NCI-H187 treated with DMSO at 0.1 percent for 48 hours (cell line): Measurements from ENCODE around the gene TMEM50A.
"Not testable (repeated sequence)": the region's sequence is repeated elsewhere in the genome, so short reads cannot be mapped to it uniquely, and the experiment has no call there.

Experiments
- DNase-seq: peaks from one replicate; lab custom pipeline; 2025; lab: John Stamatoyannopoulos, UW

Gene TMEM50A

DNA sequence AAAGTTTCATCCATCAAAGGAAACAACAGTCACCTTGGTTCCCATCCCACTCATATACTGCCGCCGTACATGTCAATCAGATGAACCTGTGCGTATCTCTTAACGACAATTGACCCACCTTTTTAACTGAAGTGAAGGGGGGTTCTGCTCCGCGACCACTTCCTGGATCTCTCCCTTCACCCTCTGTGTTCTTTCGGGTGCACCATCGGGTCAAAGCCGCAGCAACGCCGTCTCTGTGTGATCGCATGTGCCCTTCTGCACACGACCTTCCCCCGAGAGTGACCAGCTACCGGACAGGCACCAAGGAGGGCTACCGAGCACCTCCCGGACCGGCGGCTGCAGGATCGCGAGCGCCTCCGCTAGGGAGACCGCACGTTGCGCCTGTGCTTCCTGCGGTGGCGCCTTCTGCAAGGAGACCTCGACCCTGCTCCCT is 1.2 kb upstream of the TMEM50A start:
- DNase-seq = not testable (repeated sequence)

DNA sequence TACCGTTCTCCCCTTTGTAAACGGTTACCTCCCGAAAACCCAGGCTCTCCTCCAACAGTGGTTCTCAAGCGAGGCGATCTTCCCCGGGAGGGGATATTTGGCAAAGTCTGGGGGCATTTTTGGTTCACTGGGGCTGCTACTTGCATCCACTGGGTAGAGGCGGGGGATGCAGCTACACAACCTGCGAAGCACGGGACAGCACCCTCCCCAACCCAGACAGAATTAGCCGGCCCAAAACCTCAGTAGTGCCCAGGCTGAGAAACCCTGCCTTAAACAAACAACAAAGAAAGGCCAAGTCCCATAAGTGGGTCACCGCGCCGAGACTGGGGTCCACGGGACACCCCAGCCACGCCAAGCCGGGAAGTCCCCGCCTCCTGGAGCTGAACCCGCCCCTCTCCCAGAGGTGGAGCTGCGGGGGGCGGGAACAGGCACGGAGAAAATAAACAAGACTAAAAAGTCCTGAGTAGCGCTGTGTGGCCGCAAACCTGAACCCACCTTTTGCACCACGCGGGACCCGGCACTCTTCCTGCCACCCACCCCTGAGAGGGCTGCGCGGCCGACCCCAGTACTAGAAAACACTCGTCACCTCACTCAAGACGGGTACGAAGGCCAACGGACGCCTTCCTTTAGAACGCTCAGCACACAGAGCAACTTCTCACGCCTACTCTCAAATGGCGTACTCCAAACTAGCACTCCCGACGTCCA is 499 bp upstream of the TMEM50A start:
- not testable (repeated sequence) for DNase-seq

DNA sequence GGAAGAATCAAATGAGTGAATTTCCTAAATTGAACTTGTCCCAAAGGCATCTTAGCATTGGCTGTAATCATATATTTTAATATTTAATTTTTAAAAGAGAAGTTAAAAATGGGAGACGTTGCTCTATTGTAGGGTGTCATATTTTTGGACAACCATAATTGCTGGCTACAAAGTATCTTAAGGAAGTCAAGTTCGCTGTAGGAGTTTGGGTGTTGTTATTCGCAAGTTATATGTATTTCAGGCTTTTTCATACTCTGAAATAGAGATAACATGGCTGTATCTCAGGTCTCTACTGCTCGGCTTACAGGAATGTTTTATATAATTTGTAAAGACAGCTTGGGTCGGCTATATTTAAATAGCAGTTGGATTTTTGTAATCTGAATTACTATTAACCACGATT is 852 bp downstream of the TMEM50A start:
- DNase-seq = no peak

DNA sequence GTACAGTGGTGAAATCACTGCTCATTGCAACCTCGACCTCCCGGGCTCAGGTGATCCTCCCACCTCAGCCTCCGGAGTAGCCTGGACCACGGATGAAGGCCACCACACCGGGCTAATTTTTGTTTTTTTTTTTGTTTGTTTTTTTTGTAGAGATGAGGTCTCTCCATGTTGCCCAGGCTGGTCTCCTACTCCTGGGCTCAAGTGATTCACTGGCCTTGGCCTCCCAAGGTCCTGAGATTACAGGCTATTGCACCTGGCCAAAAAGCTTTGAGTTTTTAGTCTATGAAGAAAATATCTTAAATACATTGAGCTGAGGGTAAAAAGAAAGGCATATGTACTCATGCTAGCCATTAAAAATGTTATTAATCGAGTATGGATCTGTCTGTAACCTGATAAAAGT is 3.6 kb downstream of the TMEM50A start:
- no peak for DNase-seq

DNA sequence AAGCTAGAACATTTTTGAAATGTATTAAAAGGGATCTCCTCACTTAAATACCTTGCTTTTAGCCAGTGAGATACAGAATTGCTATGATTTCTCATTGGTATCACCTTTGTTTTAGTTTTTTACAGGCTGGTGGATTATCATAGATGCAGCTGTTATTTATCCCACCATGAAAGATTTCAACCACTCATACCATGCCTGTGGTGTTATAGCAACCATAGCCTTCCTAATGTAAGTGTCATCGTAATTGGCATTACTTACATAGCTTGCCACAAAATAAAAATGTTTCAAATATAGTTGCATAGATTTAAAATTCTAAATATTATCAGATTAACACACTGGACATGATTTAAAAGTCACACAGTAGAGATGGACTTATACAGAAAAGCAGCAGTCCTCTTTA is 4.7 kb downstream of the TMEM50A start:
- DNase-seq = no peak

DNA sequence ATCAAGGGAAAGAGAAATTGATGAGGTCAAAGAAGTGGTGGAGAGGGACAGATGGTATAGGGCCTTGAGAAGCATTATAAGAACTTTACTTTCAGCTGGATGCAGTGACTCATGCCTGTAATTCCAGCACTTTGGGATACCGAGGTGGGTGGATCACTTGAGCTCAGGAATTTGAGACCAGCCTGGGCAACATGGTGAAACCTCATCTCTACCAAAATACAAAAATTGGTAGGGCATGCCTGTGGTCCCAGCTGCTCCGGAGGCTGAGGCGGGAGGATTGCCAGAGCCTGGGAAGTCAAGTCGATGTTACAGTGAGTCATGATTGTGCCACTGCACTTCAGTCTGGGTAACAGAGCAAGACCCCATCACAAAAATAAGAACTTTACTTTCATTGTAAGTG is 5.7 kb downstream of the TMEM50A start:
- DNase-seq = no peak

DNA sequence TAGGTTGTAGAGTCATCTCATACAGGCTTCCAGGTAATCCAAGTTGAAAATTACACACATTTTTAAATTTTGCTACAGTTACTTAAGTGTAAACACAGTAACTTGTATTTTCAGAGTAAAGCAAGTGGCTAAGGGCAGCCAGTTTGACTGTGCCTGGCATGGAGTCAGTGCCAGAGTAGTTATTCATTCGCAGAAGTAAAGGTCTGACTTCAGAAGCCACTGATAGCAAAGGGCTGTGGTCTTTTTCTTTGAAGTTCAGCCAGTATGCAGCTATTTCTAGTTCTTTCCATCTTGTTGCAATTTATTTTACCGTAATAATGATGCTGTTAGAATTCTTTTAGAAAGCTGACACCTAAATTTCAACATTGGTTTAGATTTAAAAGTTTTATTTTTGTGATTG is 9.4 kb downstream of the TMEM50A start:
- DNase-seq = no peak

DNA sequence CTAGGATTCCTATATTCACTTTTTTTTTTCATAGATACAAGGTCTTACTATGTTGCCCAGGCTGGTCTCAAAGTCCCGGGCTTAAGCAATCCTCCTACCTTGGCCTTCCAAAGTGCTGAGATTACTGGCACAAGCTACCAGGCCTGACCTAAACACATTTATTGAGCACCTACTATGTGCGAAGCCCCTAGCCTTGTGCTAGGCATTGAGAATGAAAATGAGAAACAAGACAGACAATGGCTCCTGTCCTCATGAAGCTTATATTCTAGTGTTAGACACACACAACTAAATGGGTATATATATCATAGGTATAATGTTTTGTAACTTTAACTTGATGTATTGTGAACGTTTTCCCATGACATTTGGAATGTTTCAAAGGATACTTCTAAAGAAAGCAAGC is 11.5 kb downstream of the TMEM50A start:
- no peak for DNase-seq

DNA sequence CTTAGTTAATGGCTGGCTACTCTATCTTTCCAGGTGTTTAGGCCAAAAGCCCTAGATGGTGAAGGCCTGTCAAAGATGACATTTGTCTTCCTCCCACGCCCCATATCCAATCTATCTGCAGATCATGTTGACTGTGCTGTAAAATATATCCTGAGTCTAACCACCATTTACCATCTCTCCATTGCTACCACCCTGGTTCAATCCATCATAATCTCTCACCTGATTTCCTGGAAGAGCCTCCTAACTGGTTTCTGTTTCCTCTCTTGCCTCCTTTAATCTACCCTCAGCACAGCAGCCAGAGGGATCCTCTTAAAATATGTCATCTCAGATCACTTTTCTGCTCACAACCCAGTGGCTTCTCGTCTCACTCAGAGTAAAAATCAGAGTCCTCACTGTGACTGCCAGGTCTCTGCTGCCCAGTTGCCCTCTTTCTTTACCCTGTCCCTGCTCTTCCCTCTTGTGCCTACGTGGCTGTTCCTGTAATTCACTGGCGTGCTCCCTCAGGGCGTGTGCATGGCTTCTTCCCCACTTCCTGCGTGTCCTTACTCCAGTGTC is 17.8 kb downstream of the TMEM50A start:
- no peak for DNase-seq

DNA sequence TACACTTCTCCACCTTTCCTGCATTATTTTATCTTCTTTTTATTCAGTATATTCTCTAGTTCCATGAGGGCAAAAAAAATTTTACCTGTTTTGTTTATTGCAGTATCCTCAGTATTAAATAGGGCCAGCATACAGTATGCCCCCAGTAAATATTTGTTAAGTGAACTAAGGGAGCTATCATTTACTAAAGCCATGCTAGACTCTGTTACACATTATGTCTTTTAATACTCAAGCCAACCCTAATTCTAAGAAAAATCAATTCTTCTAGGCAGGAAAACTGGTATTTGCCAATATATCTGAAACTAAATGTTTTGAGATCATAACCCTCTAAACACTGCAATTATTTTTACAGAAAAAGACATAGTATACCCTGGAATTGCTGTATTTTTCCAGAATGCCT is 18.3 kb downstream of the TMEM50A start:
- DNase-seq = no peak

DNA sequence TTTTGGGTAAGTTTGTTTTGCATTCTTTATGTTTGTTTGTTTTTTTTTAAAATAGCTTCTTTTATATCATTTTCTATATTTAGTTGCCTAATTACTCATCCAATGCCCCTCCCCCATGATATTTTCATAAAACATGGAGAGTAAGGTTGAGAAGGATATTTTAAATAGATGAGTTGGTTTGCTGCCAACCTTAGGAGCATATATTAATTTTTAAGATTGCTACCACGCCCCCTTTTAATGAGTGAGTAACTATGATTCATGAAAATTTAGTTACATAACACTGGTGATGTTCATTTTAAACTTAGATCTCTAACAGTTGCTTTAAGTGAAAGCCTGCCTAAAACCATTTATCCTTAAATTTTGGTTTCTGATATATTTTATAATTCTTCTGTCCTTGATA is 18.7 kb downstream of the TMEM50A start:
- DNase-seq = no peak

DNA sequence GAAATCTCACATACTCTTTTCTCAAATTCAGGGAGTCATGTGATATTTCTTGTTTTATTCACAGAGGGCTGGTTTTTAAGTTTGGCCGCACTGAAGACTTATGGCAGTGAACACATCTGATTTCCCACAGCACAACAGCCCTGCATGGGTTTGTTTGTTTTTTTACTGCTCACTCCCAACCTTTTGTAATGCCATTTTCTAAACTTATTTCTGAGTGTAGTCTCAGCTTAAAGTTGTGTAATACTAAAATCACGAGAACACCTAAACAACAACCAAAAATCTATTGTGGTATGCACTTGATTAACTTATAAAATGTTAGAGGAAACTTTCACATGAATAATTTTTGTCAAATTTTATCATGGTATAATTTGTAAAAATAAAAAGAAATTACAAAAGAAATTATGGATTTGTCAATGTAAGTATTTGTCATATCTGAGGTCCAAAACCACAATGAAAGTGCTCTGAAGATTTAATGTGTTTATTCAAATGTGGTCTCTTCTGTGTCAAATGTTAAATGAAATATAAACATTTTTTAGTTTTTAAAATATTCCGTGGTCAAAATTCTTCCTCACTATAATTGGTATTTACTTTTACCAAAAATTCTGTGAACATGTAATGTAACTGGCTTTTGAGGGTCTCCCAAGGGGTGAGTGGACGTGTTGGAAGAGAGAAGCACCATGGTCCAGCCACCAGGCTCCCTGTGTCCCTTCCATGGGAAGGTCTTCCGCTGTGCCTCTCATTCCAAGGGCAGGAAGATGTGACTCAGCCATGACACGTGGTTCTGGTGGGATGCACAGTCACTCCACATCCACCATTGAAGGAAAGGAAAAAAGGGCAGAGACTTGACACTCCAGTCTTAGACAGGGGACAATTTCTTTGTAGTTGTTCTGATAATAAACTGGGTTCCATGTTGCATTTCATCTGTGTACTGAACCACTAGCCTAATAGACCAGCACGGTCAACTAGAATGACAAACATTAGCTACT is 22.8 kb downstream of the TMEM50A start:
- no peak for DNase-seq

DNA sequence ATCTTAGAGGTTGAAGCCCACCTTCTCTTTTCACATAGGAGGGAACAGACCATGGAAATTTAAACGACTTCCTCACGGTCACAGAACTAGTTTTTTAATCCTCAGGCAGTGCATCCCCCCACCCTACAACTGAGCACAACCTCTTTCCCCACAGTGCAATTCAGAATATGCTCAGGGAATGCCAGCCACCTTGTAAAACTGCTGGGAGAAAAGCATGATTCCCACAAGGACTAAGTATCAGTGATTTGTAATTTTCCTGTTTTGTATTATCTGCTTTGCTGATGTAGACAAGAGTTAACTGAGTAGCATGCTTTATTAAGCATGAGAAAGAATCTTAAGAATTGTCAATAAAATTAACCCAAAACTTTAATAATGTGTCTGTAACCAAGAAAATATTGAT is 23.8 kb downstream of the TMEM50A start:
- no peak for DNase-seq

DNA sequence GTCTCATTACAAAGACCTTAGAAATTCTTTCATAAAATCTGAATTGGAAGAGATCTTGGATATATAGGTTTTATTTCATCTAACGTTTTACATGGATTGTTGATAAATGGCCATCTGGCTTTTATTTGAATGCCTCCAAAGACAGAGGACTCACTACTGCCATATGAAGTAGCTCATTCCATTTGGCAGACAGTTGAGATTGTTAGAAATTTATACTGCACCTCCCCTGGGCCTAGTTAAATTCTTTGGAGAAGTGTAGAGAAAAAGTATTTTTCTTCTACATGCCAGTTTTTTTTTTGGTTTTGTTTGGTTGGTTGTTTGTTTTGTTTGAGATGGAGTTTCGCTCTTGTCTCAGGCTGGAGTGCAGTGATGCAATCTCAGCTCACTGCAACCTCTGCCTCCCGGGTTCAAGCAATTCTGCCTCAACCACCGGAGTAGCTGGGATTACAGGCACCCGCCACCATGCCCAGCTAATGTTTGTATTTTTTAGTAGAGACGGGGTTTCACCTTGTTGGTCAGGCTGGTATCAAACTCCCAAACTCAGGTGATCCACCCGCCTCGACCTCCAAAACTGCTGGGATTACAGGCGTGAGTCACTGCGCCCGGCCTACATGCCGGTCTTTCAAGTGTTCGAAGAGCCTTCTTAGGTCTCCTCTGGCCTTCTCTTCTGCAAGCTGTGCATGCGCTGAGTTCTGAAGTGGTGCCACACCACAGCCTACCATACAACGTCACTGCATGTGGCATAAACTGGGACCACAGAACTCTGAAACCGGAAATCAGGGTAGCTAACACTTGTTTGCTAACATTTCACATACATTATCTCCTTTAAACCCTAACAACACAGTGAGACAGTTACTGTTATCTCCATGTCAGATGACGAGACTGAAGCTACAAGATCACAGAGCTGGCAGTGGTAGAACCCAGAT is 24.8 kb downstream of the TMEM50A start:
- DNase-seq = not testable (repeated sequence)

DNA sequence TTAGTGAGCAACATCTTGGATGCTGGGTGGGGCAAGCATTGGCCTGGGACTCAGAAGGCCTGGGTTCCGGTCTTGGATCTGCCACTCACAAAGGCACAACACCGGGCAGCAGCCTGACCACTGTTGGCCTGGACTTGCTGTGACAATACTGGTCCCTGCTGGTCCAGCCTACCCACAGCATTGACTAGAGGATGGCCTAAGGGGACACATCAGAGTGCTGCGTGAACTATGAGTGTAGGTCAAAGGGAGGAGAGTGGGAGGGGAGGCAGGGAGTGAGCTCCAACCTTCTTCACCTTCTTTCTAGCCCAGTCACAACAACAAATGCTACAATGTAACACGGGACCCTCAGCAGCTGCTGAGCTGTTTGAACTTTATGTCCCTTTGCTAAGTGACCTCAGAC is 31.1 kb downstream of the TMEM50A start:
- DNase-seq = no peak

DNA sequence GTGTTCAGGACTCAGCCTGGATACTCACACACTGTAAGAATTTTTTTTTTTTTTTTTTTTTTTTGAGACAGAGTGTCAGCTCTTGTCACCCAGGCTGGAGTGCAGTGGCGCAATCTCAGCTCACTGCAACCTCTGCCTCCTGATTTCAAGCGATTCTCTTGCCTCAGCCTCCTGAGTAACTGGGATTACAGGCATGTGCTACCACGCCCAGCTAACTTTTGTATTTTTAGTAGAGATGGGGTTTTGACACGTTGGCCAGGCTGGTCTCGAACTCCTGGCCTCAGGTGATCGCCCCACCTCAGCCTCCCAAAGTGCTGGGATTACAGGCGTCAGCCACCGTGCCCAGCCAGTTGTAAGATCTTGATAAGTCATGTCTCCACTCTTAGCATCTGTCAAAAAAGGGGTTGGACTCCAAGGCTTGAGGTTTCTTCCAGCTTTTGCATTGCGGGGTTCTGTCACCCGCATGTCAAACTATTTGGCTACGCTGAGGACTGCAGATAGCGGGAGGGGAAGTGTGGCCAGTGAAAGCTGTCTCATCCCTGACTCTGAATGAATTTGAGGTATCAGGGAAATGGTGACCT is 31.6 kb downstream of the TMEM50A start:
- not testable (repeated sequence) for DNase-seq

DNA sequence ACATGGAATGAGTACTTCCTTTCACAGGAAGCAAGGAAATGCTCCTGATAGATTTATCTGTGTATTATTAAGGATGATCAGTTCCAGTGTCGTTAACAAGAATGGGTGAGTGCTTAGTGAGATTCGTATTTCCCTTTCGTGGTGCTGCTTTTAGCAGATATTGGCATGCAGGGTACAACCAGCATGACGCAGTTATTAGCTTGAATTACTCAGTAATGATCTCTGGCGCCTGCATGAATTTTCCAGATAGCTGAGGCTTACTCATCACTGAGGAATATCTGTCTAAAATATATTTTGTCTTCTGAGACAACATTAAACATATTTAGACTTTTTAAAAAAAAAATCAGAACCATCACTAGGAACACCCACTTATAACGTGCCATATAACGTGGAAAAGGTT is 33.6 kb downstream of the TMEM50A start:
- DNase-seq = not testable (repeated sequence)

DNA sequence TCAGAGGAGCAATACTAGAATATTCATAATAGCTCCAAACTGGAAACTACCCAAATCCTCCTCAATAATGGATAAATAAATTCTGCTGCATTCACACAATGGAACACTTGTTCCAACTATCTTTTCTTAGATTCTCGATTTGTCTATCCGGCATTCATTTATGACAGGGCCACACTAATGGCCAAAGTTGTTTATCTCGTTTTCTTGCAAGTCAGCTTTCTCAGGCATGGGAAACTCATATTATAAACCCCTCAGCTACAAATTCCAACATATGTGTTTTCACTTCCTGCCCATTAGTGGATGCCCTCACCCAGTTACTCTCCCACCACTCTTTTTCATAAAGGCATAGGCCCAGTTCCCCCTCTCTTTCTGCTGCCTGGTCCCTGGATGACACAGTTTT is 40.2 kb downstream of the TMEM50A start:
- not testable (repeated sequence) for DNase-seq

DNA sequence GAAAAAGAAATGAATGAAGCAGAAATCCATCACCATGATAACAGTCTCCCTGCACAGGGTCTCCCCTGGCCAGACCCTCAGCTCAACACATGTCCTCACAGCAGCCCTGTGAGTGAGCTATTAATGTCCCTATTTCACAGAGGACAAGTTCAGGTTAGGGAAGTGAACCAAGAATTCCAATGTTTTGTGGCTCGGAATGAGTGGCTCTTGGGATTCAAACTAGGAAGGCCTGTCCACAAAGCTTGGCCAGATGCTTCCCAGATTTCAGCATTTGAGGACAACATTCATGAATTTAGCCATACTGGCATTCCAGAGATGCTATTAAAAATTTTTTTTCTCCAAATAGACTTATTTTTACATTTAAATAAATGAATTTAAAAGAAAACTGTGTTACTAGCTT is 44.4 kb downstream of the TMEM50A start:
- not testable (repeated sequence) for DNase-seq

DNA sequence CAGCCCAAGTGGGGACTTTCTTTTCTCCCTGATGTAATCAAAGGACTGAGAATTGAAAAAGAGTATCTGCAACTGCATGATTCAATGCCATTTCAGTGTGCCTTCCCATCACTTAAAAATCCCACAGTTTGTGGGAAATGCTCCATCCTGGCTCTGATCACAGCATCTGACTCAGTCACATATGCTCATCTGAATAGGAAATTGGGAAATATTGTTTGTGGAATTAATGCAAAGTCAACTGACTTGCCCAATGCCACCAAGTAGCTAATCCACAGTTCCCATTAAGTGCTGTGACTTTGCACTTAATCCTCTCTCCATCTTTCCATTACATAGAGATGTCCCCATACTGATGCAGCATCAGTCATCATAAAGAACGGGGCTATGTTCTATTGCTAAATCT is 45.0 kb downstream of the TMEM50A start:
- not testable (repeated sequence) for DNase-seq

DNA sequence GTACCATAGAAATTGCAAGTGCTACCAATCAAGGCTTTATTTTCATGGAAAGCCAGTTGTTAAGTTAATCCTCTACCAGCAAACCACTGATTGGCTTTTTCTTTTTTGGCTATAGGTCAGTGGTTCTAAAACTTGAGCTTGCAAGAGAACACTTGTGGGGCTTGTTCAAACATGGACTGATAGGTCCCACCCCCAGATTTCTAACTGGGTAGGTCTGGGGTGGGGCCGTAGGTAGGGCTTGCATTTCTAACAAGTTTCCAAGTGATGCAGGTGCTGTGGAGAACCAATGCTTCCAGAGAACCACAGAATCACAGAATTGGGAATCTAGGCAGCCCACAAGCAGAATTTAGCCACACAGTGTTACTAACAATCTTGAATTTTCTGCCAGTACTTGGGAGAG is 45.7 kb downstream of the TMEM50A start:
- DNase-seq = not testable (repeated sequence)
